ENCODE measurements around the gene AMPD2.

Gene AMPD2

DNA sequence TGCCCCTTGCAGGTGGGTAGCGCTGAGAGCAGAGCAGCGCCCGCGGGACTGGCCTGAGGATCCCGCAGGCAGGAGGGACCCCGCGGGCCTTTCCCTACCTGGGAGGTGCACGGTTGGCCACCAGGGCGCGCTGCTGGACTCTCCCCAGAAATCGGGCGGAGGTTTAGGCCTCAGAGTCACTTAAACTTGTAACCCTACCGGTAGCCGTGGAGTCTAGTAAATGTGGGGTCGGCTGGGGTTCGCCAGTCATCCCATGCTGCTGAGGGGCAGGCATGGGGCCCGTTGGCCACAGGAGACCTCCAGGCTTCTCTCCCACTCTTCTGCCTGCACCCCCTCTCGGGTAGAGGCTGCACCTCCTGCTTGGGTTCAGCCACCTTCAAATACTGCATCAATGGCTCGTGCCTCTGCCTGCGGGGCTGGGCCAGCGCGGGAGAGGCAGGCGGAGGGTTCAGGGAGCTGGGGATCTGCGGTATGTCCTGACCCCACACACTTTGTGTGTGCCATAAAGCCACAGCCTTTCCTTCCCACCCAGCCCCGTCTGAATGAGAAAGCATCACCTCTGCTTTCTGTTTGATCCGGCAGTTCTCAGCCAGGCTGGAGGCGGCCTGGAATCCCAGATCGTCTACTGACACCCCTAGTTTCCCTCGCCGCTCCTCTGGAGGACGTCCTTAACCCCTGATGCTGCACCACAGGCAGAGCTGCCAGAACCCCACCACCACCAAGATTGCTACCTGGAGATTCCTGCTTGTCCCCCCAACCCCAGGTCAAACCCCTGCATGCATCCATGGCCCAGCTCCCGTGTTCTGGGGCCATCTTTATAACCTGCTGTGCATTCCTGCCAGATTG lies 24.0 kb downstream of the AMPD2 start:
- TF ChIP-seq, protein P1, sequence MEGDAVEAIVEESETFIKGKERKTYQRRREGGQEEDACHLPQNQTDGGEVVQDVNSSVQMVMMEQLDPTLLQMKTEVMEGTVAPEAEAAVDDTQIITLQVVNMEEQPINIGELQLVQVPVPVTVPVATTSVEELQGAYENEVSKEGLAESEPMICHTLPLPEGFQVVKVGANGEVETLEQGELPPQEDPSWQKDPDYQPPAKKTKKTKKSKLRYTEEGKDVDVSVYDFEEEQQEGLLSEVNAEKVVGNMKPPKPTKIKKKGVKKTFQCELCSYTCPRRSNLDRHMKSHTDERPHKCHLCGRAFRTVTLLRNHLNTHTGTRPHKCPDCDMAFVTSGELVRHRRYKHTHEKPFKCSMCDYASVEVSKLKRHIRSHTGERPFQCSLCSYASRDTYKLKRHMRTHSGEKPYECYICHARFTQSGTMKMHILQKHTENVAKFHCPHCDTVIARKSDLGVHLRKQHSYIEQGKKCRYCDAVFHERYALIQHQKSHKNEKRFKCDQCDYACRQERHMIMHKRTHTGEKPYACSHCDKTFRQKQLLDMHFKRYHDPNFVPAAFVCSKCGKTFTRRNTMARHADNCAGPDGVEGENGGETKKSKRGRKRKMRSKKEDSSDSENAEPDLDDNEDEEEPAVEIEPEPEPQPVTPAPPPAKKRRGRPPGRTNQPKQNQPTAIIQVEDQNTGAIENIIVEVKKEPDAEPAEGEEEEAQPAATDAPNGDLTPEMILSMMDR (IDR thresholded peaks at IDR 0.05; ENCODE audit: borderline replicate concordance, control extremely low read depth, extremely low read depth, insufficient read depth, missing control alignments), result peak; percentile 90
- in situ Hi-C loops (cut with MboI; ENCODE audit: low sequenced_read_pairs, unreplicated experiment), result loop anchor here (5.0 kb wide), 2 partner anchors 129 to 339 kb away; partner anchors contain the start of gene AHCYL1
- DNase-seq (ENCODE audit: low spot score), result peak; percentile 90

DNA sequence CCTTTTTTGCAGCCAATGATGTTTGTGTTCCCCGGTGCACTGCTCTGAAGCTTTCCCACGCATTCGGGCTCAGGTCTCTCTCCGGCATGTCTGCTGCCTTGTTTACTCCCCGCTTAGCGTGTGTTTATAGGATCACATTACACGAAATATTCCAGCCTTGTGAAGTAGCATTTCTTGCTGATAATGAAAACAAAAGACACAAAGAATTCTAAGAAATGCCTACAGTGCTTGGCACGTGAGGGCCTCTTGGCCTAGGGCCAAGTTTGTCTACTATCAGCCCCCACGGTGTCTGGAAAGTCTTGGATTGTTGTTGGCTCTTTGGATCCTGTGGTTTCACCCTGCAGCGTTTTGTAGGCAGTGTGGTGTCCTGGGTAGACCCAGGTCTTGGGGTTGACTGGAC lies 25.0 kb downstream of the AMPD2 start:
- DNase-seq (ENCODE audit: low spot score), result no peak
- TF ChIP-seq, protein P1 (IDR thresholded peaks at IDR 0.05; ENCODE audit: borderline replicate concordance, control extremely low read depth, extremely low read depth, insufficient read depth, missing control alignments), result no peak
- in situ Hi-C loops (cut with MboI; ENCODE audit: low sequenced_read_pairs, unreplicated experiment), result loop anchor here (5.0 kb wide), 2 partner anchors 128 to 338 kb away; partner anchors contain the start of gene AHCYL1

DNA sequence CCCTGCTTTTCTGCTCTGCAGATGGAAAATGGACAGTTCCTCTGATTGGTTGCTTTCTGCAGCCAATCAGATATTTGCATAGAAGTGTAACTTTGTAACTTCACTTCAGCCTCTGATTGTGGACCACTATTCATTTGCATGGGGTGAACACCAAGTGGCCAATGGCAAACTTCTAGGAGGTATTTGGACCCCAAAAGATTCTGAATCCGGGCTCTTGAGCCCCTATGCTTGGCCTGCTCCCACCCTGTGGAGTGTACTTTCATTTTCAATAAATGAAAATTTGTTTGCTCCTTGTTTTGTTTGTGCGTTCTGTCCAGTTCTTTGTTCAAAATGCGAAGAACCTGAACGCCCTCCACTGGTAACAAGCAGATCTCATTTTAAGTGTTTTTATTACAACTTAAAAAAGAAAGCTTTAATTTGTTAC lies 29.9 kb downstream of the AMPD2 start:
- DNase-seq (ENCODE audit: low spot score), result no peak
- in situ Hi-C loops (cut with MboI; ENCODE audit: low sequenced_read_pairs, unreplicated experiment), result no loop called here
- TF ChIP-seq, protein P1 (IDR thresholded peaks at IDR 0.05; ENCODE audit: borderline replicate concordance, control extremely low read depth, extremely low read depth, insufficient read depth, missing control alignments), result no peak

DNA sequence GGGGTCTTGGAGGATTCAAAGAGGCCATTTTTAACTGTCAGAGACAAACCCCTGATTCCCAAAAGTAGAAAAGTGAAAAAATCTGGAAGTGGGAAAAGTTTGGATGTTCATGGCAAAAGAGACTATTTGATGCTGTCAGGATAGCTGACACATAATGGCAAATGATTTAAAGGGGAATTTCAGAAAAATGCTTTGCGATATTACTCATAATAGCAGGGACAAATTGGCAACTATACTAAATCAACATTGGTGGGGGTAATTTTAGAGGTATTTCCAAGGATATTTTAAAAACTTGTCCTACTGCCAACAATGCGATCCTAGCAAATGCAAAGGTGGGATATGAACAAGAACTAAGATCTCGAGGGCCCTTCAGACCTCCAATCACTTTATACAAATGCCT lies 31.0 kb downstream of the AMPD2 start:
- in situ Hi-C loops (cut with MboI; ENCODE audit: low sequenced_read_pairs, unreplicated experiment), result no loop called here
- DNase-seq (ENCODE audit: low spot score), result no peak
- TF ChIP-seq, protein P1 (IDR thresholded peaks at IDR 0.05; ENCODE audit: borderline replicate concordance, control extremely low read depth, extremely low read depth, insufficient read depth, missing control alignments), result no peak

DNA sequence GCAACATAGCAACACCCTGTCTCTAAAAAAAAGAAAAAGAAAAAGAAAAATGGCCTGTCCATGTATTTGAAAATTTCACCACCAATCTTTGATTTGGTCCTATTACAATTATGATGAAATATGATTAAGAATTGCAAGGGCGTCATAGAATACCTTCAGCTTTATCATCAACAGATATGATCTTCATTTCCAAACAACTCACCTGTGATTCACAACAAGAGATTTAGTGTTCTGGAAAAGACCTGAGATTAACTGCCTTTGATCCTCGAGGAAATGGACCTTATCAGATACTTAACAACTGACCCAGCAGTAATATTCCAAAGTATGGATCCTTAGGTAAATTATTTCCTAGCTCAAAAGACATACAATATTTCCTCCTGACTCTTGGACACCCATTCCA lies 32.8 kb downstream of the AMPD2 start:
- TF ChIP-seq, protein P1 (IDR thresholded peaks at IDR 0.05; ENCODE audit: borderline replicate concordance, control extremely low read depth, extremely low read depth, insufficient read depth, missing control alignments), result no peak
- no peak for DNase-seq (ENCODE audit: low spot score)
- in situ Hi-C loops (cut with MboI; ENCODE audit: low sequenced_read_pairs, unreplicated experiment), result no loop called here

DNA sequence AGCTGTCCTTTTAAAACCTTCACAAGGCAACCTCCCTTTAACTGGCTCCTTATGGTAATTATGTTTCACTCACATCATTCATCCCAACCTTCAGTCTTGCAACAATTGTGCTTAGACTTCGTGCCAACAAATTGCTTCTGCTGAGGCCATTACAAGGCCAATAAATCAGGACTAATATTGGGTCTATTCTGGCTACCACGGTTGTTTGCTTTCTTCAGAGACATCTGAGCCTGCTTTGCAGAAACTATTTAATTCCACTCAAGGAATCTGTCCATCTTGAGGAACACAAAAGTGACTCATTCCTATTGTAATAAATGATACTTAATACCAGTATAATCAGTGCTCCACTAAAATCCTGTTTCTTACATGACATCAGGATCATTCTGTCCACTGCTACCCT lies 33.7 kb downstream of the AMPD2 start:
- TF ChIP-seq, protein P1 (IDR thresholded peaks at IDR 0.05; ENCODE audit: borderline replicate concordance, control extremely low read depth, extremely low read depth, insufficient read depth, missing control alignments), result no peak
- DNase-seq (ENCODE audit: low spot score), result no peak
- in situ Hi-C loops (cut with MboI; ENCODE audit: low sequenced_read_pairs, unreplicated experiment), result no loop called here
